Neuron (in vitro differentiated cells): ENCODE data around the gene SLC46A2.

Experiments used
- H2AFZ ChIP-seq: one replicate; pipeline ENCODE4 v1.6.1; 2013; ENCODE audit warnings: low read depth, mild to moderate bottlenecking, inconsistent platforms, low read length, moderate library complexity
- H3K27me3 ChIP-seq: one replicate; pipeline ENCODE4 v1.6.1; 2013; ENCODE audit warnings: low read length; ENCODE audit not compliant: insufficient read depth
- H3K36me3 ChIP-seq: one replicate; pipeline ENCODE4 v1.6.1; 2013; ENCODE audit warnings: low read length; ENCODE audit not compliant: insufficient read depth
- H3K4me1 ChIP-seq: one replicate; pipeline ENCODE4 v1.6.1; 2013; ENCODE audit warnings: low read length; ENCODE audit not compliant: insufficient read depth
- H3K4me3 ChIP-seq: 2 replicates; pipeline ENCODE4 v1.5.1; 2013; ENCODE audit warnings: mild to moderate bottlenecking, low read length, moderate library complexity
- H3K9me3 ChIP-seq: one replicate; pipeline ENCODE4 v1.6.1; 2013; ENCODE audit warnings: low read length

Gene SLC46A2

GRCh38 chr9:112880650-112881049 is 10.0 kb downstream of the SLC46A2 start:
- no peaks in the 10 kb centered on the region for H3K27me3 ChIP-seq
- H2AFZ ChIP-seq = no peak overlapping the region
- H3K9me3 ChIP-seq = no peaks in the 10 kb centered on the region
- no peaks in the 10 kb centered on the region for H3K4me1 ChIP-seq
- no peak overlapping the region for H3K4me3 ChIP-seq
- peaks cover 4% of the 10 kb centered on the region for H3K36me3 ChIP-seq

- H3K4me1 ChIP-seq = no peaks in the 10 kb centered on the region
- H2AFZ ChIP-seq = no peak overlapping the region
- H3K27me3 ChIP-seq = no peaks in the 10 kb centered on the region
- no peaks in the 10 kb centered on the region for H3K9me3 ChIP-seq
- H3K4me3 ChIP-seq = no peak overlapping the region
- peaks cover 10% of the 10 kb centered on the region for H3K36me3 ChIP-seq
Observed at GRCh38 chr9:112878752-112879151, 11.9 kb downstream of the SLC46A2 start.

- no peaks in the 10 kb centered on the region for H3K9me3 ChIP-seq
- H3K4me3 ChIP-seq = no peak overlapping the region
- H3K36me3 ChIP-seq = peaks cover 10% of the 10 kb centered on the region
- no peaks in the 10 kb centered on the region for H3K27me3 ChIP-seq
- no peaks in the 10 kb centered on the region for H3K4me1 ChIP-seq
- no peak overlapping the region for H2AFZ ChIP-seq
Observed at GRCh38 chr9:112873773-112874405, 16.8 kb downstream of the SLC46A2 start.

- no peak overlapping the region for H3K4me3 ChIP-seq
- no peak overlapping the region for H2AFZ ChIP-seq
- H3K36me3 ChIP-seq = peaks cover 22% of the 10 kb centered on the region
- H3K9me3 ChIP-seq = no peaks in the 10 kb centered on the region
- no peaks in the 10 kb centered on the region for H3K4me1 ChIP-seq
- H3K27me3 ChIP-seq = no peaks in the 10 kb centered on the region
Observed at GRCh38 chr9:112872019-112872418, 18.7 kb downstream of the SLC46A2 start.

- Histone ChIP-seq H3K9me3 (no peaks in the 10 kb centered on the region), H2AFZ (no peak overlapping the region), H3K36me3 (peaks cover 27% of the 10 kb centered on the region), H3K4me1 (no peaks in the 10 kb centered on the region), H3K27me3 (no peaks in the 10 kb centered on the region), H3K4me3 (no peak overlapping the region)
Observed at GRCh38 chr9:112870556-112870955, 20.1 kb downstream of the SLC46A2 start.

- H3K9me3 ChIP-seq = no peaks in the 10 kb centered on the region
- H2AFZ ChIP-seq = no peak overlapping the region
- H3K4me3 ChIP-seq = no peak overlapping the region
- H3K36me3 ChIP-seq = peaks cover 24% of the 10 kb centered on the region
- no peaks in the 10 kb centered on the region for H3K27me3 ChIP-seq
- no peaks in the 10 kb centered on the region for H3K4me1 ChIP-seq
Observed at GRCh38 chr9:112869917-112870316, 20.8 kb downstream of the SLC46A2 start.

- no peaks in the 10 kb centered on the region for H3K9me3 ChIP-seq
- H3K4me1 ChIP-seq = no peaks in the 10 kb centered on the region
- peaks cover 24% of the 10 kb centered on the region for H3K36me3 ChIP-seq
- H3K4me3 ChIP-seq = no peak overlapping the region
- no peaks in the 10 kb centered on the region for H3K27me3 ChIP-seq
- H2AFZ ChIP-seq = no peak overlapping the region
Observed at GRCh38 chr9:112869041-112869529, 21.6 kb downstream of the SLC46A2 start.

- no peaks in the 10 kb centered on the region for H3K4me1 ChIP-seq
- H3K9me3 ChIP-seq = no peaks in the 10 kb centered on the region
- peaks cover 24% of the 10 kb centered on the region for H3K36me3 ChIP-seq
- H2AFZ ChIP-seq = no peak overlapping the region
- H3K27me3 ChIP-seq = no peaks in the 10 kb centered on the region
- H3K4me3 ChIP-seq = no peak overlapping the region
Observed at GRCh38 chr9:112868461-112868860, 22.2 kb downstream of the SLC46A2 start.

- peaks cover 24% of the 10 kb centered on the region for H3K36me3 ChIP-seq
- no peaks in the 10 kb centered on the region for H3K9me3 ChIP-seq
- H2AFZ ChIP-seq = no peak overlapping the region
- no peak overlapping the region for H3K4me3 ChIP-seq
- H3K27me3 ChIP-seq = no peaks in the 10 kb centered on the region
- no peaks in the 10 kb centered on the region for H3K4me1 ChIP-seq
Observed at GRCh38 chr9:112867275-112867991, 23.2 kb downstream of the SLC46A2 start.

- no peaks in the 10 kb centered on the region for H3K9me3 ChIP-seq
- H3K36me3 ChIP-seq = peaks cover 24% of the 10 kb centered on the region
- no peak overlapping the region for H3K4me3 ChIP-seq
- H3K27me3 ChIP-seq = no peaks in the 10 kb centered on the region
- no peak overlapping the region for H2AFZ ChIP-seq
- H3K4me1 ChIP-seq = no peaks in the 10 kb centered on the region
Observed at GRCh38 chr9:112866662-112867274, 23.9 kb downstream of the SLC46A2 start.

GRCh38 chr9:112864982-112865381 is 25.7 kb downstream of the SLC46A2 start:
- Histone ChIP-seq H2AFZ (no peak overlapping the region), H3K4me3 (no peak overlapping the region), H3K9me3 (no peaks in the 10 kb centered on the region), H3K27me3 (no peaks in the 10 kb centered on the region), H3K36me3 (peaks cover 20% of the 10 kb centered on the region), H3K4me1 (no peaks in the 10 kb centered on the region)

- Histone ChIP-seq H3K36me3 (peaks cover 20% of the 10 kb centered on the region), H3K4me3 (no peak overlapping the region), H3K27me3 (no peaks in the 10 kb centered on the region), H2AFZ (no peak overlapping the region), H3K9me3 (no peaks in the 10 kb centered on the region), H3K4me1 (no peaks in the 10 kb centered on the region)
Observed at GRCh38 chr9:112864403-112864802, 26.3 kb downstream of the SLC46A2 start.

- no peaks in the 10 kb centered on the region for H3K27me3 ChIP-seq
- H2AFZ ChIP-seq = no peak overlapping the region
- H3K4me3 ChIP-seq = no peak overlapping the region
- peaks cover 18% of the 10 kb centered on the region for H3K36me3 ChIP-seq
- H3K4me1 ChIP-seq = no peaks in the 10 kb centered on the region
- H3K9me3 ChIP-seq = no peaks in the 10 kb centered on the region
Observed at GRCh38 chr9:112863746-112864145, 26.9 kb downstream of the SLC46A2 start.
